Measurements from ENCODE around the gene PIP4P1. TPM values are rescaled to one million over a fixed set of nuclear protein-coding genes. Genes with fewer than 3 reads are reported as not detected.

The PIP4P1 gene
- total RNA-seq, 4 donors from 2014 or later, result 16.4 to 39.1 (median 22.8) TPM

GRCh38 chr14:20493634-20494033, 32.4 kb upstream of the PIP4P1 start:
- DNase-seq, result no peak
- Histone ChIP-seq H3K9me3 (no peaks in the 10 kb centered on the region), H3K27me3 (no peaks in the 10 kb centered on the region), H3K36me3 (no peaks in the 10 kb centered on the region), H3K4me3 (no peak overlapping the region), H3K27ac (no peak overlapping the region), H3K4me1 (no peaks in the 10 kb centered on the region)
- TF ChIP-seq CTCF (IDR thresholded peaks at IDR 0.05), result no peak
- no peak for TF ChIP-seq POLR2A (IDR thresholded peaks at IDR 0.05)
- intact Hi-C loops (cut with DNase I; ENCODE audit: low total_unique reads), result no loop called here

DNA sequence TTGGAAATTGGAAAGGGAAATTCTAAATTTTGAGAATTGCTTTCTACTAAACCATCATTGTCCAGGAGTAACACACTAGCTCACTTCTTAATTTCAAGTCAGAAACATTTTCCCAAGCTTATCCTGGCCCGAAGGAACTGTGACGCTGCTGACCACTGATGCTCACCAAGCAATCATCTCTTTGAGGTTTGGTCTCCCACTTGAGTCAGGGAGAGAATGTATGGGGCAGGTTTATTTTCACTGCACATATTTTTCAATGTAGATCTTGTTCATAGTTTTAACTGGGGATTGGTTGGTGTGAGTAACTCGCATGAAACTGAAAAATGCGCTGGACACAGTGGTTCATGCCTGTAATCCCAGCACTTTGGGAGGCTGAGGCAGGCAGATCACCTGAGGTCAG, 31.3 kb upstream of the PIP4P1 start:
- H3K27ac ChIP-seq, result no peak overlapping the region
- no peaks in the 10 kb centered on the region for H3K36me3 ChIP-seq
- intact Hi-C loops (cut with DNase I; ENCODE audit: low total_unique reads), result no loop called here
- DNase-seq, result no peak
- no peak overlapping the region for H3K4me3 ChIP-seq
- H3K27me3 ChIP-seq, result no peaks in the 10 kb centered on the region
- TF ChIP-seq POLR2A (IDR thresholded peaks at IDR 0.05), result no peak
- no peak for TF ChIP-seq CTCF (IDR thresholded peaks at IDR 0.05)
- no peaks in the 10 kb centered on the region for H3K4me1 ChIP-seq
- H3K9me3 ChIP-seq, result no peaks in the 10 kb centered on the region

GRCh38 chr14:20490563-20490962, 29.3 kb upstream of the PIP4P1 start:
- DNase-seq, result no peak
- intact Hi-C loops (cut with DNase I; ENCODE audit: low total_unique reads), result no loop called here
- Histone ChIP-seq H3K4me3 (no peak overlapping the region), H3K9me3 (no peaks in the 10 kb centered on the region), H3K27me3 (no peaks in the 10 kb centered on the region), H3K4me1 (no peaks in the 10 kb centered on the region), H3K36me3 (no peaks in the 10 kb centered on the region), H3K27ac (no peak overlapping the region)
- TF ChIP-seq CTCF (IDR thresholded peaks at IDR 0.05) (no peak), POLR2A (IDR thresholded peaks at IDR 0.05) (no peak)

GRCh38 chr14:20489093-20489994, 28.1 kb upstream of the PIP4P1 start:
- Histone ChIP-seq H3K36me3 (no peaks in the 10 kb centered on the region), H3K9me3 (no peaks in the 10 kb centered on the region), H3K4me1 (no peaks in the 10 kb centered on the region), H3K4me3 (no peak overlapping the region), H3K27ac (no peak overlapping the region), H3K27me3 (no peaks in the 10 kb centered on the region)
- intact Hi-C loops (cut with DNase I; ENCODE audit: low total_unique reads), result no loop called here
- DNase-seq, result no peak
- TF ChIP-seq POLR2A (IDR thresholded peaks at IDR 0.05), result no peak
- TF ChIP-seq CTCF (IDR thresholded peaks at IDR 0.05), result no peak

- H3K4me3 ChIP-seq, result no peak overlapping the region
- intact Hi-C loops (cut with DNase I; ENCODE audit: low total_unique reads), result no loop called here
- no peak overlapping the region for H3K27ac ChIP-seq
- no peak for TF ChIP-seq POLR2A (IDR thresholded peaks at IDR 0.05)
- no peak for TF ChIP-seq CTCF (IDR thresholded peaks at IDR 0.05)
- DNase-seq, result no peak
- no peaks in the 10 kb centered on the region for H3K27me3 ChIP-seq
- H3K9me3 ChIP-seq, result no peaks in the 10 kb centered on the region
- no peaks in the 10 kb centered on the region for H3K4me1 ChIP-seq
- H3K36me3 ChIP-seq, result no peaks in the 10 kb centered on the region
These were observed 26.1 kb upstream of the PIP4P1 start for GRCh38 chr14:20487396-20487725.

Data from uterus (tissue), 4 donors.